ENCODE data around the gene ABHD11. TPM values are rescaled to one million over a fixed set of nuclear protein-coding genes. Genes with fewer than 3 reads are reported as not detected.
"Not testable (repeated sequence)": the region's sequence is repeated elsewhere in the genome, so short reads cannot be mapped to it uniquely, and the experiment has no call there.

ABHD11 gene, protein sequence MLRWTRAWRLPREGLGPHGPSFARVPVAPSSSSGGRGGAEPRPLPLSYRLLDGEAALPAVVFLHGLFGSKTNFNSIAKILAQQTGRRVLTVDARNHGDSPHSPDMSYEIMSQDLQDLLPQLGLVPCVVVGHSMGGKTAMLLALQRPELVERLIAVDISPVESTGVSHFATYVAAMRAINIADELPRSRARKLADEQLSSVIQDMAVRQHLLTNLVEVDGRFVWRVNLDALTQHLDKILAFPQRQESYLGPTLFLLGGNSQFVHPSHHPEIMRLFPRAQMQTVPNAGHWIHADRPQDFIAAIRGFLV
- 10 to 100 TPM; 10.2 to 12.2 TPM for total RNA-seq

DNA sequence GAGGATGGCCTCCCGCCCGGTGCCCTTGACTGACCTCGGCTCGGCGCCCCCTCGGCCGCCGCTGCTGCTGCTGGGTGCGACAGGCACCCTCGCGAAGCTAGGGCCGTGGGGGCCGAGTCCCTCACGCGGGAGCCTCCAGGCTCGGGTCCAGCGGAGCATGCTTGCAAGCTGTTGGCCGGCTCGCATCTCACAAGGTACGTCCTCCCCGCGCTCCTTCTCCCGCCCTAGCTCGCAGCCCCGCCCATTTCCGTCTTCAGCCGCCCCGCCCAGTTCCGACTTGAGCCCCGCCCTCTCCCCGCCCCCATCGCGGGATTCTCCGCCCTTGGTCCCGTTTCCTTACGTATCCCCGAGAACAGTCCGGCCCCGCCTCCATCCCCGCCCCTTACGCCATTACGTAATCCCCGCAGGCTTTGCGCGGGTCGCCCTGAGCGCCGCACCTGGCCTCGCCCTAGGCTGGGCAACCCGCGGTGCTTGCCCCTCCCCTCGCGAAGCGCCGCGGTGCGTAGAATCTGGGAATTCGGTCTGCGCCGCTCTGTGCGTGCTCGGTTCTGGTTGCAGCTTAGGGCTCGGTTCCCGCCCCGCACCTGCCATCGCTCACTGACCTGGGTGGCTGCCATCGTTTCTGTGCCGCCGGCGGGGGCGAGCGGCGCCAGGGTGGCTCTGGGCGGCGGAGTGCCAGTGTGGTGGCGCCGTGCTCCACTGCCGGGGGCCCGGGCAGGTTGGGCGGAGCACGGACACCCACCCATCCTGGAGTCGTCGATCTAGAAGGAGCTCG, at the start of gene ABHD11:
TSS of gene ABHD11 (minus strand) at position 191 of the 775 bp plus-strand sequence. CDS start at position 159, 32 bp downstream.
- no peaks in the 10 kb centered on the region for H3K9me3 Mint-ChIP-seq
- peak within 1 kb of the TSS; percentile 91 to 96 for H3K4me3 Mint-ChIP-seq
- peak within 1 kb of the TSS; percentile 82 for H3K27ac Mint-ChIP-seq
- no peaks in the 10 kb centered on the region for H3K36me3 Mint-ChIP-seq (ENCODE audit: insufficient read depth in 2 of 2)
- peak; percentile 98 to 99 for DNase-seq
- H3K27me3 Mint-ChIP-seq (ENCODE audit: low read depth) = no peaks in the 10 kb centered on the region
- peaks cover 34% of the 10 kb centered on the region for H3K4me1 Mint-ChIP-seq (ENCODE audit: low read depth)
- ATAC-seq (replicated peaks in 1 of 2) = peak; percentile 91

DNA sequence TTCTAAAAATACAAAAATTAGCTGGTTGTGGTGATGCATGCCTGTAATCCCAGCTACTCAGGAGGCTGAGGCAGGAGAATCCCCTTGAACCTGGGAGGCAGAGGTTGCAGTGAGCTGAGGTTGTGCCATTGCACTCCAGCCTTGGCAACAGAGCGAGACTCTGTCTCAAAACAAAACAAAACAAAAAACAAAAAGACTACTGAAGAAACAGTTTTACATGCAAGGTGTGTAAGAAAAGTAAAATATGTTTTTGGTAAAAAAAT, 49.1 kb upstream of the ABHD11 start:
- H3K27me3 Mint-ChIP-seq (ENCODE audit: low read depth); H3K36me3 Mint-ChIP-seq (ENCODE audit: insufficient read depth in 2 of 2); H3K9me3 Mint-ChIP-seq; DNase-seq; H3K4me1 Mint-ChIP-seq (ENCODE audit: low read depth); H3K27ac Mint-ChIP-seq; H3K4me3 Mint-ChIP-seq; ATAC-seq (replicated peaks in 1 of 2): not testable (repeated sequence)

DNA sequence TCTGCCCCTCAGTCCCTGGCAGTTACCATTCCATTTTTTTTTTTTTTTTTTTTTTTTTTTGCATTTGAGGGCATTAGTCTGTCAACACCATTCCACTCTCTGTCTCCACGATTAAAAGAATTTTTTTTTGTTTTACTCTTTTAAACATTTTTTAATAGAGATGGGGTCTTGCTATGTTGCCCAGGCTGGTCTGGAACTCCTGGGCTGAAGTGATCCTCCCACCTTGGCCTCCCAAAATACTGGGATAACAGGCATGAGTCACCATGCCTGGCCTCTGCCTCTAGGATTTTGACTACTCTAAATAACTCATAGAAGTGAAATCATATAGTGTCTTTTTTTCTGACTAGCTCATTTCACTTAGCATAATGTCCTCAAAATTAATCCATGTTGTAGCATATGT, 48.0 kb upstream of the ABHD11 start:
- no peaks in the 10 kb centered on the region for H3K27me3 Mint-ChIP-seq (ENCODE audit: low read depth)

DNA sequence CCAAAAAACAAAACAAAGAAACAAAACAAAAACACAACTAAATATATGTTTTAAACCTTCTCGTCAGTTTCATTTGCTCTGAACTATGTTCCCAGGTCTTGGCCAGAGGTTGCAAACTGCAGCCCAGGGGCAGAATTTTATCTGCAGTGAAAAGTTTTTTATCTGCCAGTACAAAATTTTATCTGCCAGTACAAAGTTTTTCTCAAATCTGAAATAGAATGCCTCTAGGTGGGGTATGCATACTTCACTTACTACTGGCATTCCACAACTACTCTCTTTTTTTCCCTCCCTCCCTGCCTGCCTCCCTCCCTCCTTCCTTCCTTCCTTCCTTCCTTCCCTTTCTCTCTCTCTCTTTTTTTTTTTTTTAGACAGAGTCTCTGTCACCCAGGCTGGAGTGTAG, 40.9 kb upstream of the ABHD11 start:
- peaks cover 1 to 3% of the 10 kb centered on the region in 2 donors for H3K9me3 Mint-ChIP-seq
- peaks cover 8% of the 10 kb centered on the region for H3K27me3 Mint-ChIP-seq (ENCODE audit: low read depth)
- DNase-seq (no peak), ATAC-seq (replicated peaks in 1 of 2) (no peak)
- H3K4me1 Mint-ChIP-seq (ENCODE audit: low read depth) = no peaks in the 10 kb centered on the region
- no peak overlapping the region for H3K4me3 Mint-ChIP-seq
- H3K36me3 Mint-ChIP-seq (ENCODE audit: insufficient read depth in 2 of 2) = peaks cover 0 to 3% of the 10 kb centered on the region in 2 donors
- no peak overlapping the region for H3K27ac Mint-ChIP-seq

More for the DNA sequence above, 48.0 kb upstream of the ABHD11 start:
- Mint-ChIP-seq H3K27ac (no peak overlapping the region), H3K4me3 (no peak overlapping the region), H3K4me1 (ENCODE audit: low read depth) (no peaks in the 10 kb centered on the region), H3K9me3 (peaks cover 0 to 4% of the 10 kb centered on the region in 2 donors), H3K36me3 (ENCODE audit: insufficient read depth in 2 of 2) (peaks cover 0 to 1% of the 10 kb centered on the region in 2 donors)
- ATAC-seq (replicated peaks in 1 of 2) (no peak), DNase-seq (no peak)

DNA sequence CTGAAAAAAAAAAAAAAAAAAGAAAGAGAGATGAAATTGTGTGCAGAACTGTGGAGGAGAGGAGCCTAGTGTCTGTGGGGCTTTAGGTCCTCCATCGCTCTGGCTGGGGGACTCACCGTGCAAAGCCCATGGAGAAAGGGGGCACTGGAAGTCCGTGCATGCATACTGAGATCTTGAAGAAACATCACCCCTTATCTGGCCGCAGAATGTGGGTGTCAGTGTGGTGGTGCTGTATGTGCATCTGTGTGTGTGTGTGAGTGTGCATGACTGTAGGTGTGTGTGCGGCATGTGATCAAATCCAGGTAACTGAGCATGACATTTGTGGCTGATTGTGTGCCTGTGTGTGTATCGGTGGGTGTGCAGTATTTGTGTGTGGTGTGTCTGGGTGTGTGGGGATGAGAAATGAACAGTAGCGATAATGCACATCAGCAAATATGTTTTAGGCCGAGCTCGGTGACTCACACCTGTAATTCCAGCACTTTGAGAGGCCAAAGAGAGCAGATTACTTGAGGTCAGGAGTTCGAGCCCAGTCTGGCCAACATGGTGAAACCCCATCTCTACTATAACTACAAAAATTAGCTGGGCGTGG, 40.3 kb upstream of the ABHD11 start:
- DNase-seq (no peak), ATAC-seq (replicated peaks in 1 of 2) (no peak)
- Mint-ChIP-seq H3K27me3 (ENCODE audit: low read depth) (peaks cover 14% of the 10 kb centered on the region), H3K9me3 (peaks cover 1 to 3% of the 10 kb centered on the region in 2 donors), H3K4me1 (ENCODE audit: low read depth) (no peaks in the 10 kb centered on the region), H3K27ac (no peak overlapping the region), H3K4me3 (no peak overlapping the region), H3K36me3 (ENCODE audit: insufficient read depth in 2 of 2) (peaks cover 0 to 3% of the 10 kb centered on the region in 2 donors)

DNA sequence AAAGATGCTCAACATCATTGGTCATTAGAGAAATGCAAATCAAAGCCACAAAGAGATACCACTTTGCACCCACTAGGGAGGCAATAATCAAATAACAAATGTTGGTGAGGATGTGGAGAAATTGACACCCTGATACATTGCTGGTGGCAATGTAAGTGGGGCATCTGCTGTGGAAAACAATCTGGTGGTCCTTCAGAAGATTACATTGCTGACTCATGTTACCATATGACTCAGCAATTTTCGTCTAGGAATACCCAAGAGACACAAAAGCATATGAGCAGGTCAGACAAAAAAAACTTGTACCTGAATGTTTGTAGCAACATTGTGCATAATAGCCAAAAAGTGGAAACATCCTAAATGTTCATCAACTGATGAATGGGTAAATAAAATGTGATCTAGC, 36.3 kb upstream of the ABHD11 start:
- Mint-ChIP-seq H3K36me3 (ENCODE audit: insufficient read depth in 2 of 2) (no peaks in the 10 kb centered on the region), H3K9me3 (no peaks in the 10 kb centered on the region), H3K4me3 (no peak overlapping the region), H3K4me1 (ENCODE audit: low read depth) (peaks cover 12% of the 10 kb centered on the region), H3K27me3 (ENCODE audit: low read depth) (peaks cover 44% of the 10 kb centered on the region), H3K27ac (no peak overlapping the region)
- ATAC-seq (replicated peaks in 1 of 2) (no peak), DNase-seq (no peak)

DNA sequence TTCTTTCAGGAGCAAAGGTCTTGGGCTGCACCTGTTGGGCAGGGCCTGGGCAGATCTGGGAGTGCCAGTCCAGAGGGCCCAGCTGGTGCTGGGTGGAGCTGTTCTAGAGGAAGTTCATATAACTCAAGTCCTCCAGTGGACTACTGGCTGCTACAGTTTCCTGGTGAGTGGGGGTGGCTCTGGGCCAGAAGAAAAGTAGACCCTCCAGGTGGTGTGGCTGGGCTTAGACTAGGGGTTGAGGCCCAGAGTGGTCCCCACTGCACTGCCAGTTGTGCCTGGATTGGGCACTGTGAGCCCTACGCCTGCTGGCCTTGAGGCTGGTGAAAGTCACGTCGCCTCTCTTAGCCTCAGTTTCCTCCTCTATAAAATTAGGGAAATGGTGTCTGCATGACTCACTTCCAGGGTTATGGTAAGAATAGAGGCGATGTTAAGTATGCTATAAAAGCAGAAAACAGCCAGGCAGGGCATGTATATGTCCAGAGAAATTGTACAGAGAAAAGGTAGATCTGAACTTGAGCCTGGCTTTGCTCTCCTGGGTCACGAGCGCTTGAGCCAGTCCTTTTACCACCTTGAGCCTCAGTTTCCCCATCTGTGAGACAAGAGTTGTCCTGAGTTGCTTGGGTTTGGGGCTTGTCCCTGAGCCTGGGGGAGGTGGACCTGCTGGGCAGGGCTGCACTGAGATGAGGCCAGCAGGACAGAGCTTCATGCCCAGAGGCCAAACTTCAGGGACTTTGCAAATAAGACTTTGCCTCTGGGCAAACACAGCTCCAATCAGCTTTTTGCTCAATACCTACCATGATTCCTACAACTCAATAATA, 35.3 kb upstream of the ABHD11 start:
- Mint-ChIP-seq H3K27me3 (ENCODE audit: low read depth) (peaks cover 44% of the 10 kb centered on the region), H3K27ac (no peak overlapping the region), H3K4me1 (ENCODE audit: low read depth) (peaks cover 12% of the 10 kb centered on the region), H3K4me3 (no peak overlapping the region), H3K36me3 (ENCODE audit: insufficient read depth in 2 of 2) (no peaks in the 10 kb centered on the region), H3K9me3 (no peaks in the 10 kb centered on the region)
- ATAC-seq (replicated peaks in 1 of 2) = no peak
- no peak for DNase-seq

DNA sequence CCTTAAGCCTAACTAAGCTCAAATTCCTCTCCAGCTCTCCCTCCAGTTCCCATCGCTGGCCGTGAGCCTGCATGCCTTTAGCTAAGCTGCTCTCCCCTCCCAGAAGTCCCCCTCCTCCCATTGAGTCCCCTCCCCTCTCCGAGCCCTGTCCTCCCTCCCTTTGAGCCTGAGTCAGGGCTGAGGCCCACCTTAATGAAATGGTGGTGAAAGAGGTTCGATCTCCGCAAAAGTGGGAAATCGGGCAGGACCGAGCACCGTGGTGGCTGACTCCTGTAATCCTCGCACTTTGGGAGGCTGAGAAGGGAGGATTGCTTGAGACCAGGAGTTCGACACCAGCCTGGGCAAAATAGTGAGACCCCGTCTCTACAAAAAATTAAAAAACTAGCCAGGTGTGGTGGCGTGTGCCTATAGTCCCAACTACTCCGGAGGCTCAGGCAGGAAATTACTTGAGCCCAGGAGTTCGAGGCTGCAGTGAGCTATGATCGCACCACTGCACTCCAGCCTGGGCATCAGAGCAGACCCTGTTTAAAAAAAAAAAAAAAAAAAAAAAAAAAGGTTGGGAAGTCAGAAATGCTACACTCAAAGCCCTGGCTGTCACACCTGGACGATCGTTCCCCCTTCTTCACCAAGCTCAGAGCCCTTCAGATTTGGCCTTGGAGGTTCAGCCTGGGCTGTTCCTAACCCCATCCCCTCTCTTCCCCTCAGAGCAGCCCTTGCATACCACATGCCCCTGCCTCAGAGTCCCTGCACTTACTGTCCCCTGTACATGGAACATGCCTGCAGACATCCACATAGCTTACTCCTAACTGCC, 32.5 kb upstream of the ABHD11 start:
- Mint-ChIP-seq H3K4me1 (ENCODE audit: low read depth) (peaks cover 18% of the 10 kb centered on the region), H3K27ac (no peak overlapping the region), H3K36me3 (ENCODE audit: insufficient read depth in 2 of 2) (no peaks in the 10 kb centered on the region), H3K4me3 (peak overlapping the region; percentile 64 to 65), H3K9me3 (peaks cover 0 to 2% of the 10 kb centered on the region in 2 donors), H3K27me3 (ENCODE audit: low read depth) (peaks cover 68% of the 10 kb centered on the region)
- DNase-seq (no peak), ATAC-seq (replicated peaks in 1 of 2) (no peak)

DNA sequence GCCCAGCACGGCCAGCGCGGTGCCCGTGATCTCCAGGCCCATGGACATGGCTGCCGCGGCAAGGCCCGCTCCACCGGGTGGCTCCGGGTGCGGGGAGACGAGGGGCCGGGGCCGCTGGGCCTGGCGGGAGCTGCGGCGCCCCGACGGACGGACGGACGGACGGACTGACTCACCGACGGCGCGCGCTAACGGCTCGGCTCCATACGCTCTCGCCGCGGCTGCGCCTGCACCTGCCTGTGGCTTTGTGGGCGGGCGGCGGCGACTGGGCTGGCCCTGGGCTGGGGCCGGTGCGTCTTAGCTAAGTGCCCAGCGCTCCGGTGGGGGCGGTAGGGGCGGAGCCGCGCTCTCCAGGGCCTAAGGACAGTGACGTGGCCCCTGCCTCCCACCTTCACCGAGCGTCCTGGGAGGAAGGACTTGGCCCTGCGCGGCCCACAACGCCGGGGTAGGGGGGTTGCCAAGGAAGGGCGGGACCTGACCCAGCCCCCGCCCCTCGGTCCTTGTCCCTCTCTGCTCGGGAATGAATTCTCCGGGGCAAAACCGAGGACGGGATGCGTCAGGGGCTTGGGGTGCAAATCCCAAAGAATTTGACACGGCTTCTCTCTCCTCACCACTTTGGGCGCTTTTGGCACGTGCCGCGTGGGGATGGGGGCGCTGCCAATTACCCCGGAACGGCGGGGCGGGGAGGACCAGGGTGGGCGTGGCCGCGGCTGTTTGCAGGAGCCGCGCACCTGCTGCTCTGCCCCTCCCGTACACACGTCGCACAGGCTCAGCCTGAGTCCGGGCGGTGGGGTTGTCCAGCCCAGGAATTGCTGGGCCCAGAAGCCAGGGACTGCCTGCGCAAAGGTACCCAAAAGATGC, 31.6 kb upstream of the ABHD11 start, which contains the start of gene CLDN3:
TSS of gene CLDN3 (minus strand) at position 269 of the 858 bp plus-strand sequence. CDS start at position 48, 221 bp downstream.
- H3K4me3 Mint-ChIP-seq = peak within 1 kb of the TSS; percentile 64 to 65
- peak; percentile 49 to 53 for ATAC-seq (replicated peaks in 1 of 2)

DNA sequence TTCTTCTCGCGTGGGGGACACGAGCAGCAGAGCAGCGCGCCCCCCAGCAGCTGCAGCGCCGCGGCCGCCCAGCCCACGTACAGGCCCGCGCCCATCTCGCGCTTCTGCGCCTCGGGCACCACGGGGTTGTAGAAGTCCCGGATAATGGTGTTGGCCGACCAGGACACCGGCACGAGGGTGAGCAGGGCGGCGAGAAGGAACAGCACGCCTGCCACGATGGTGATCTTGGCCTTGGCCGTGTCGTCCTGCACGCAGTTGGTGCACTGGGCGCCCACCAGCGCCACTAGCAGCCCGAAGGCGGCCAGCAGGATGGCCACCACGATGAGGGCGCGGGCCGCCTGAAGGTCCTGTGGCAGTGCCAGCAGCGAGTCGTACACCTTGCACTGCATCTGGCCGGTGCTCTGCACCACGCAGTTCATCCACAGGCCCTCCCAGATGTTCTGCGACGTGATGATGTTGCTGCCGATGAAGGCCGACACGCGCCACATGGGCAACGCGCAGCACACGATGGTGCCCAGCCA, 30.9 kb upstream of the ABHD11 start:
- Mint-ChIP-seq H3K4me3 (peak overlapping the region in 1 of 2 donors; percentile 62), H3K27ac (no peak overlapping the region), H3K4me1 (ENCODE audit: low read depth) (peaks cover 18% of the 10 kb centered on the region), H3K27me3 (ENCODE audit: low read depth) (peaks cover 61% of the 10 kb centered on the region), H3K9me3 (peaks cover 0 to 2% of the 10 kb centered on the region in 2 donors), H3K36me3 (ENCODE audit: insufficient read depth in 2 of 2) (no peaks in the 10 kb centered on the region)
- no peak for DNase-seq
- ATAC-seq (replicated peaks in 1 of 2) = no peak

More for the DNA sequence above, 31.6 kb upstream of the ABHD11 start, which contains the start of gene CLDN3:
- peak; percentile 13 to 17 for DNase-seq
- Mint-ChIP-seq H3K27ac (no peak within 1 kb of the TSS), H3K36me3 (ENCODE audit: insufficient read depth in 2 of 2) (no peaks in the 10 kb centered on the region), H3K4me1 (ENCODE audit: low read depth) (peaks cover 18% of the 10 kb centered on the region), H3K9me3 (peaks cover 0 to 2% of the 10 kb centered on the region in 2 donors), H3K27me3 (ENCODE audit: low read depth) (peaks cover 68% of the 10 kb centered on the region)
